Measurements from ENCODE around the gene NUPR1. TPM values are rescaled to one million over a fixed set of nuclear protein-coding genes. Genes with fewer than 3 reads are reported as not detected.

NUPR1 gene
- total RNA-seq, 1 donor from 2014 or later: 62.1 TPM

- Histone ChIP-seq H3K4me3 (no peak overlapping the region), H3K9me3 (no peaks in the 10 kb centered on the region), H3K27me3 (no peaks in the 10 kb centered on the region), H3K4me1 (no peaks in the 10 kb centered on the region), H3K27ac (no peak overlapping the region), H3K36me3 (no peaks in the 10 kb centered on the region)
- DNase-seq (ENCODE audit: extremely low spot score in 2 of 2): no peak
- no peak for TF ChIP-seq POLR2AphosphoS5 (IDR thresholded peaks at IDR 0.05; ENCODE audit: insufficient read depth in 1 of 2, low read depth in 1 of 2)
- TF ChIP-seq CTCF (IDR thresholded peaks at IDR 0.05): no peak
- no peak for TF ChIP-seq POLR2A (IDR thresholded peaks at IDR 0.05)
- intact Hi-C loops (cut with DNase I): no loop called here
These were observed 12.3 kb downstream of the NUPR1 start for GRCh38 chr16:28526201-28527099.

- H3K27me3 ChIP-seq: no peaks in the 10 kb centered on the region
- no peak overlapping the region for H3K4me3 ChIP-seq
- no peak overlapping the region for H3K27ac ChIP-seq
- no peaks in the 10 kb centered on the region for H3K36me3 ChIP-seq
- no peak for DNase-seq (ENCODE audit: extremely low spot score in 2 of 2)
- intact Hi-C loops (cut with DNase I): no loop called here
- H3K9me3 ChIP-seq: no peaks in the 10 kb centered on the region
- no peaks in the 10 kb centered on the region for H3K4me1 ChIP-seq
- TF ChIP-seq POLR2AphosphoS5 (IDR thresholded peaks at IDR 0.05; ENCODE audit: insufficient read depth in 1 of 2, low read depth in 1 of 2) (no peak), CTCF (IDR thresholded peaks at IDR 0.05) (no peak), POLR2A (IDR thresholded peaks at IDR 0.05) (no peak)
These were observed 14.0 kb downstream of the NUPR1 start for GRCh38 chr16:28524681-28525171.

GRCh38 chr16:28522792-28523191, 16.0 kb downstream of the NUPR1 start:
- H3K4me1 ChIP-seq: no peaks in the 10 kb centered on the region
- H3K9me3 ChIP-seq: no peaks in the 10 kb centered on the region
- no peaks in the 10 kb centered on the region for H3K27me3 ChIP-seq
- no peak for DNase-seq (ENCODE audit: extremely low spot score in 2 of 2)
- H3K27ac ChIP-seq: no peak overlapping the region
- no peak overlapping the region for H3K4me3 ChIP-seq
- intact Hi-C loops (cut with DNase I): no loop called here
- no peaks in the 10 kb centered on the region for H3K36me3 ChIP-seq
- no peak for TF ChIP-seq POLR2AphosphoS5 (IDR thresholded peaks at IDR 0.05; ENCODE audit: insufficient read depth in 1 of 2, low read depth in 1 of 2)
- TF ChIP-seq CTCF (IDR thresholded peaks at IDR 0.05): no peak
- no peak for TF ChIP-seq POLR2A (IDR thresholded peaks at IDR 0.05)

- no peaks in the 10 kb centered on the region for H3K4me1 ChIP-seq
- intact Hi-C loops (cut with DNase I): no loop called here
- H3K27me3 ChIP-seq: no peaks in the 10 kb centered on the region
- no peak overlapping the region for H3K4me3 ChIP-seq
- no peaks in the 10 kb centered on the region for H3K9me3 ChIP-seq
- no peak overlapping the region for H3K27ac ChIP-seq
- TF ChIP-seq POLR2A (IDR thresholded peaks at IDR 0.05) (no peak), CTCF (IDR thresholded peaks at IDR 0.05) (no peak), POLR2AphosphoS5 (IDR thresholded peaks at IDR 0.05; ENCODE audit: insufficient read depth in 1 of 2, low read depth in 1 of 2) (no peak)
- no peak for DNase-seq (ENCODE audit: extremely low spot score in 2 of 2)
- no peaks in the 10 kb centered on the region for H3K36me3 ChIP-seq
These were observed 17.3 kb downstream of the NUPR1 start for GRCh38 chr16:28521436-28521835.

GRCh38 chr16:28520672-28521071, 18.1 kb downstream of the NUPR1 start:
- TF ChIP-seq POLR2A (IDR thresholded peaks at IDR 0.05) (no peak), CTCF (IDR thresholded peaks at IDR 0.05) (no peak), POLR2AphosphoS5 (IDR thresholded peaks at IDR 0.05; ENCODE audit: insufficient read depth in 1 of 2, low read depth in 1 of 2) (no peak)
- DNase-seq (ENCODE audit: extremely low spot score in 2 of 2): no peak
- no peaks in the 10 kb centered on the region for H3K27me3 ChIP-seq
- intact Hi-C loops (cut with DNase I): no loop called here
- H3K4me1 ChIP-seq: no peaks in the 10 kb centered on the region
- no peak overlapping the region for H3K27ac ChIP-seq
- H3K36me3 ChIP-seq: no peaks in the 10 kb centered on the region
- H3K4me3 ChIP-seq: no peak overlapping the region
- H3K9me3 ChIP-seq: no peaks in the 10 kb centered on the region

Data from vagina (tissue), 2 donors.